Measurements from ENCODE around the gene FBXO28.

Gene FBXO28

GRCh38 chr1:224160171-224160682 lies 46.3 kb downstream of the FBXO28 start:
- no peak for DNase-seq

GRCh38 chr1:224162768-224163167 lies 48.9 kb downstream of the FBXO28 start:
- no peak for DNase-seq

- no peak for DNase-seq
These were observed 49.4 kb downstream of the FBXO28 start for GRCh38 chr1:224163311-224163710.

GRCh38 chr1:224168859-224169380 lies 55.0 kb downstream of the FBXO28 start:
- peak; percentile 89 for DNase-seq

- DNase-seq, result peak; percentile 8
These were observed 55.9 kb downstream of the FBXO28 start for GRCh38 chr1:224169718-224170270.

GRCh38 chr1:224170343-224170742 lies 56.4 kb downstream of the FBXO28 start:
- no peak for DNase-seq

GRCh38 chr1:224170748-224171478 lies 57.0 kb downstream of the FBXO28 start:
- peak; percentile 10 for DNase-seq

- DNase-seq, result no peak
These were observed 58.3 kb downstream of the FBXO28 start for GRCh38 chr1:224172229-224172628.

- no peak for DNase-seq
These were observed 59.6 kb downstream of the FBXO28 start for GRCh38 chr1:224173523-224173922.

GRCh38 chr1:224175617-224176016 lies 61.7 kb downstream of the FBXO28 start:
- DNase-seq, result peak; percentile 26

- DNase-seq, result no peak
These were observed 63.6 kb downstream of the FBXO28 start for GRCh38 chr1:224177356-224177999.

GRCh38 chr1:224178894-224179293 lies 65.0 kb downstream of the FBXO28 start:
- no peak for DNase-seq

GRCh38 chr1:224180783-224181452 lies 67.0 kb downstream of the FBXO28 start:
- no peak for DNase-seq

GRCh38 chr1:224181453-224181810 lies 67.5 kb downstream of the FBXO28 start:
- no peak for DNase-seq

- no peak for DNase-seq
These were observed 68.3 kb downstream of the FBXO28 start for GRCh38 chr1:224182057-224182865.

- peak; percentile 85 for DNase-seq
These were observed 69.1 kb downstream of the FBXO28 start, which contains the start of gene DEGS1 for GRCh38 chr1:224182866-224183590. Gene DEGS1, plus strand, starts transcription at chr1:224183240. Its CDS starts 97 bp downstream, at chr1:224183337.

GRCh38 chr1:224183591-224184312 lies 69.8 kb downstream of the FBXO28 start:
- peak; percentile 76 for DNase-seq

- no peak for DNase-seq
These were observed 71.3 kb downstream of the FBXO28 start for GRCh38 chr1:224185208-224185607.

- no peak for DNase-seq
These were observed 74.4 kb downstream of the FBXO28 start for GRCh38 chr1:224188286-224188685.

- DNase-seq, result no peak
These were observed 75.7 kb downstream of the FBXO28 start for GRCh38 chr1:224189561-224189960.

Data from fibroblast of skin of right quadriceps (primary cell).